SU-DHL-6 (cell line): ENCODE results near the gene GRAMD1A.
"Not testable (repeated sequence)": the region's sequence is repeated elsewhere in the genome, so short reads cannot be mapped to it uniquely, and the experiment has no call there.

Experiments used
- CTCF ChIP-seq: fragments of 200-600 bp; sonication (generic); IDR thresholded peaks from one replicate; pipeline ENCODE4 v1.5.1; 2017; ENCODE audit warnings: antibody characterized with exemption, mild to moderate bottlenecking, low read length, moderate library complexity; ENCODE audit not compliant: insufficient read depth, poor library complexity, severe bottlenecking
- EZH2phosphoT487 ChIP-seq: fragments of 200-600 bp; sonication (generic), shearing (Covaris generic); conservative IDR thresholded peaks from 2 replicates; pipeline ENCODE4 v1.6.1; 2018; ENCODE audit warnings: mild to moderate bottlenecking, antibody characterized with exemption, low read length, moderate library complexity, mixed read lengths

DNA sequence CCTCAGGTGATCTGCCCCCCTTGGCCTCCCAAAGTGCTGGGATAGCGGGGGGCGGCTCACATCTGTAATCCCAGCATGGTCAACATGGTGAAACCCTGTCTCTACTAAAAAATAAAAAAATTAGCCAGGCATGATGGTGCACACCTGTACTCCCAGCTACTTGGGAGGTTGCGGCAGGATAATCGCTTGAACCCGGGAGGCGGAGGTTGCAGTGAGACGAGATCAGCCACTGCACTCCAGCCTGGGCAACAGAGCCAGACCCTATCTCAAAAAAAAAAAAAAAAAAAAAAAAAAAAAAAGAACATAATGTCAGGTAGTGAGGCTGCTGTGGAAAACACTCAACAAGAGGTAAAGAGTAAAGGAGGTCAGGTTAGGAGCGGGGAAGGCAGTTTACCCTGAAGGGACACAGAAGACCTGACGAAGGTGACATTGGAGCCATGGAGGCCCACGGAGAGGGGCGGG is 29.2 kb downstream of the GRAMD1A start:
- TF ChIP-seq CTCF, EZH2phosphoT487: not testable (repeated sequence)
